H1 (cell line): ENCODE measurements around the gene PRTN3. TPM values are rescaled to one million over a fixed set of nuclear protein-coding genes. Genes with fewer than 3 reads are reported as not detected.
A peak's percentile ranks its signal among the peaks of the same experiment; 100 is the strongest.

Source experiments
- CTCF ChIA-PET: fragments of 300-600 bp; sonication (Branson Sonifier 250); formaldehyde crosslinking; loops from one replicate; lab custom pipeline; 2021; ENCODE audit not compliant: partially characterized antibody; lab: Charles Lee
- POLR2A ChIA-PET: fragments of 300-600 bp; sonication (Branson Sonifier 250); formaldehyde crosslinking; loops from one replicate; lab custom pipeline; 2021; ENCODE audit warnings: inconsistent platforms; ENCODE audit not compliant: partially characterized antibody; lab: Charles Lee
- DNase-seq, 2 experiments: peaks; one replicate each; pipeline versions ENCODE4 v3.0.0 to v3.0.0-alpha.2; 2010 to 2022; ENCODE audit warnings: low spot score in 2 of 2, low read depth in 1 of 2, mixed read lengths in 1 of 2
- FAIRE-seq: peaks from 2 replicates; lab custom pipeline; 2011; peaks lifted over from hg19 to GRCh38; lab: Jason Lieb, UNC
- H2AFZ ChIP-seq: 2 replicates; pipeline ENCODE4 v1.8.1; 2012; ENCODE audit warnings: low read length, inconsistent platforms
- H2AK5ac ChIP-seq: 2 replicates; pipeline ENCODE4 v1.6.1; 2013; ENCODE audit warnings: low read depth, low read length
- H2BK120ac ChIP-seq: replicated peaks from 2 replicates; pipeline ENCODE3; 2013; ENCODE audit warnings: low read depth, low read length, inconsistent platforms
- H2BK12ac ChIP-seq: 2 replicates; pipeline ENCODE4 v1.6.1; 2013; ENCODE audit warnings: low read depth, low read length
- H2BK15ac ChIP-seq: 2 replicates; pipeline ENCODE4 v1.6.1; 2013; ENCODE audit warnings: low read length
- H2BK20ac ChIP-seq: 2 replicates; pipeline ENCODE4 v1.6.1; 2013; ENCODE audit warnings: low read length
- H2BK5ac ChIP-seq: 2 replicates; pipeline ENCODE4 v1.6.1; 2013; ENCODE audit warnings: low read depth, low read length
- H3K14ac ChIP-seq: 2 replicates; pipeline ENCODE4 v1.6.1; 2013; ENCODE audit warnings: inconsistent platforms; ENCODE audit not compliant: insufficient read length
- H3K18ac ChIP-seq: 2 replicates; pipeline ENCODE4 v1.6.1; 2013; ENCODE audit warnings: low read length; ENCODE audit errors: extremely low read depth
- H3K23ac ChIP-seq: 2 replicates; pipeline ENCODE4 v1.6.1; 2013; ENCODE audit warnings: inconsistent platforms; ENCODE audit not compliant: insufficient read length
- H3K23me2 ChIP-seq: 2 replicates; pipeline ENCODE4 v1.6.1; 2013; ENCODE audit warnings: low read depth, low read length
- H3K27ac ChIP-seq: 2 replicates; pipeline ENCODE4 v1.6.1; 2011; ENCODE audit warnings: low read depth, low read length, inconsistent platforms
- H3K27me3 ChIP-seq, 4 experiments: replicated peaks in 1 of 4; 1 replicate in 1 of 4; 2 replicates in 3 of 4; pipeline versions ENCODE4 v1.6.1 to v1.8.1; 2011 to 2013; ENCODE audit warnings: low read length in 3 of 4, mild to moderate bottlenecking in 3 of 4, inconsistent platforms in 2 of 4, mixed read lengths in 2 of 4, moderate library complexity in 1 of 4; ENCODE audit not compliant: control insufficient read depth in 3 of 4, insufficient read depth in 3 of 4; ENCODE audit errors: extremely low read depth in 1 of 4
- H3K36me3 ChIP-seq, 4 experiments: 2 replicates each; pipeline versions ENCODE4 v1.6.1 to v1.8.1; 2011 to 2013; ENCODE audit warnings: mild to moderate bottlenecking in 4 of 4, low read length in 3 of 4, moderate library complexity in 2 of 4, control low read depth in 1 of 4, inconsistent platforms in 1 of 4; ENCODE audit not compliant: insufficient read depth in 4 of 4, control insufficient read depth in 2 of 4
- H3K4ac ChIP-seq: replicated peaks from 2 replicates; pipeline ENCODE3; 2013; ENCODE audit warnings: low read length, low read depth, mixed read lengths, inconsistent platforms; ENCODE audit not compliant: insufficient read length
- H3K4me1 ChIP-seq, 4 experiments: replicated peaks in 1 of 4; 1 replicate in 1 of 4; 2 replicates in 3 of 4; pipeline versions ENCODE4 v1.6.1 to v1.8.1; 2011 to 2013; ENCODE audit warnings: low read length in 3 of 4, inconsistent platforms in 2 of 4, mixed read lengths in 1 of 4; ENCODE audit not compliant: insufficient read depth in 4 of 4, control insufficient read depth in 3 of 4
- H3K4me2 ChIP-seq, 2 experiments: 2 replicates each; pipeline versions ENCODE4 v1.6.1 to v1.8.1; 2011 to 2013; ENCODE audit warnings: low read depth in 2 of 2, low read length in 2 of 2, control low read depth in 1 of 2, inconsistent platforms in 1 of 2, mild to moderate bottlenecking in 1 of 2; ENCODE audit not compliant: insufficient read depth in 1 of 2
- H3K4me3 ChIP-seq, 4 experiments: fragments of 200-600, 300-600 bp in 1 of 4; sonication (generic), shearing (Covaris generic), sonication (Bioruptor Twin) in 1 of 4; 2 replicates each; pipeline versions ENCODE4 v1.5.1 to v1.8.1; 2011 to 2016; ENCODE audit warnings: low read length in 4 of 4, low read depth in 3 of 4, control low read depth in 2 of 4, inconsistent platforms in 2 of 4, mild to moderate bottlenecking in 2 of 4, mixed read lengths in 1 of 4, moderate library complexity in 1 of 4; ENCODE audit not compliant: insufficient read depth in 2 of 4; ENCODE audit errors: extremely low read depth in 1 of 4
- H3K56ac ChIP-seq: replicated peaks from 2 replicates; pipeline ENCODE3; 2013; ENCODE audit warnings: low read depth, mild to moderate bottlenecking, mixed read lengths, low read length, inconsistent platforms; ENCODE audit not compliant: insufficient read length
- H3K79me1 ChIP-seq: 2 replicates; pipeline ENCODE4 v1.6.1; 2013; ENCODE audit warnings: low read depth, low read length, control low read depth
- H3K79me2 ChIP-seq, 2 experiments: 2 replicates each; pipeline versions ENCODE4 v1.6.1 to v1.8.1; 2012 to 2013; ENCODE audit warnings: low read length in 2 of 2, mild to moderate bottlenecking in 2 of 2, inconsistent platforms in 1 of 2; ENCODE audit not compliant: insufficient read depth in 2 of 2, control insufficient read depth in 1 of 2
- H3K9ac ChIP-seq, 4 experiments: replicated peaks in 1 of 4; 1 replicate in 1 of 4; 2 replicates in 3 of 4; pipeline versions ENCODE4 v1.6.1 to v1.8.1; 2011 to 2013; ENCODE audit warnings: low read depth in 3 of 4, low read length in 3 of 4, control low read depth in 2 of 4, mild to moderate bottlenecking in 2 of 4, moderate library complexity in 2 of 4, inconsistent platforms in 1 of 4; ENCODE audit errors: extremely low read depth in 1 of 4
- H3K9me3 ChIP-seq, 2 experiments: 2 replicates each; pipeline versions ENCODE4 v1.6.1 to v1.8.1; 2012 to 2013; ENCODE audit warnings: mild to moderate bottlenecking in 2 of 2, moderate library complexity in 2 of 2, control low read depth in 1 of 2, inconsistent platforms in 1 of 2, low read depth in 1 of 2, low read length in 1 of 2, mixed read lengths in 1 of 2; ENCODE audit not compliant: insufficient read depth in 2 of 2
- H4K20me1 ChIP-seq, 2 experiments: replicated peaks in 1 of 2; 2 replicates each; pipeline versions ENCODE3 to v1.8.1; 2011 to 2013; ENCODE audit warnings: inconsistent platforms in 2 of 2, low read length in 2 of 2, mild to moderate bottlenecking in 1 of 2; ENCODE audit not compliant: insufficient read depth in 2 of 2, control insufficient read depth in 1 of 2
- H4K5ac ChIP-seq: 2 replicates; pipeline ENCODE4 v1.6.1; 2013; ENCODE audit warnings: low read length, low read depth, mixed read lengths, inconsistent platforms; ENCODE audit not compliant: insufficient read length
- H4K8ac ChIP-seq: 2 replicates; pipeline ENCODE4 v1.8.0; 2013; ENCODE audit warnings: mild to moderate bottlenecking, moderate library complexity, low read length, inconsistent platforms; ENCODE audit not compliant: insufficient read depth; ENCODE audit errors: extremely low read depth
- H4K91ac ChIP-seq: replicated peaks from 2 replicates; pipeline ENCODE3; 2013; ENCODE audit warnings: low read length, mixed read lengths, inconsistent platforms; ENCODE audit not compliant: insufficient read length
- BACH1 ChIP-seq: IDR thresholded peaks from 2 replicates; pipeline ENCODE4 v1.6.1; 2012; ENCODE audit warnings: low read length, improper control_type of control experiment
- BCL11A ChIP-seq, 2 experiments: IDR thresholded peaks; one replicate each; pipeline ENCODE4 v1.6.1; 2011; ENCODE audit warnings: low read depth in 2 of 2, low read length in 2 of 2, mild to moderate bottlenecking in 2 of 2
- CTCF ChIP-seq, 3 experiments: IDR thresholded peaks; 1 replicate in 2 of 3; 2 replicates in 1 of 3; pipeline versions ENCODE4 v1.5.1 to v1.6.1; 2011; ENCODE audit warnings: low read length in 3 of 3, mild to moderate bottlenecking in 3 of 3, inconsistent platforms in 2 of 3, low read depth in 1 of 3, moderate library complexity in 1 of 3; ENCODE audit not compliant: insufficient read depth in 1 of 3; ENCODE audit errors: control extremely low read depth in 1 of 3
- GTF2F1 ChIP-seq: IDR thresholded peaks from 2 replicates; pipeline ENCODE4 v1.6.1; 2012; ENCODE audit warnings: low read depth, low read length, improper control_type of control experiment, borderline replicate concordance
- RAD21 ChIP-seq, 2 experiments: IDR thresholded peaks in 1 of 2; conservative IDR thresholded peaks in 1 of 2; 2 replicates each; pipeline ENCODE4 v1.6.1; 2011; ENCODE audit warnings: low read depth in 2 of 2, low read length in 2 of 2, improper control_type of control experiment in 1 of 2, inconsistent platforms in 1 of 2, mild to moderate bottlenecking in 1 of 2, moderate library complexity in 1 of 2
- WGBS, 2 experiments: shearing (Covaris generic) in 1 of 2; methylation state at CpG; one replicate each; pipeline versions ENCODE4 v1.1.6 to v1.1.7; 2013 to 2015; ENCODE audit warnings: low lambda C conversion rate in 2 of 2, mixed read lengths in 2 of 2, inconsistent platforms in 1 of 2, low coverage in 1 of 2, missing lambda C conversion rate in 1 of 2; ENCODE audit not compliant: insufficient replicate concordance in 2 of 2, insufficient coverage in 1 of 2, insufficient read length in 1 of 2; ENCODE audit errors: extremely low coverage in 1 of 2, missing lambda C conversion rate in 1 of 2; 5-methylcytosine and 5-hydroxymethylcytosine counted together
- polyA plus RNA-seq, 7 experiments: library from polyadenylated mRNA; depleted of rRNA in 3 of 7; stranded (reverse) in 5 of 7; unstranded in 2 of 7; fragments of >200 nt in 5 of 7; fragments of 200-250 nt in 2 of 7; gene quantifications; 1 replicate in 5 of 7; 2 replicates in 1 of 7; 4 replicates in 1 of 7; pipeline versions ENCODE4 v1.2.1 to v1.2.3, GENCODE V29; 2011 to 2013; ENCODE audit warnings: missing spikeins in 2 of 7, mixed read lengths in 2 of 7
- total RNA-seq: library from RNA; stranded (reverse); fragmentation: NEBNext Ultra II Directional; extraction: Animal tissue kit (Norgen Biotek cat#: 25700); gene quantifications from 2 replicates; pipeline ENCODE4 v1.2.1, GENCODE V29; 2021

The PRTN3 gene
- total and polyA plus RNA-seq, 2 of the 8 experiments (the other 6 are each of a cell fraction or from before 2014, with no cell fraction given) = 0.39 to 2.1 TPM

- no peak overlapping the region for H3K4me3 ChIP-seq
- POLR2A ChIA-PET = interaction anchor here (1.0 to 1.9 kb wide), 5 partner anchors 8 to 97 kb away, joined by 3 to 5 read pairs (median 4); no protein-coding TSS in a partner anchor
- H3K27ac ChIP-seq = no peak overlapping the region
- H2BK15ac ChIP-seq = no peak overlapping the region
- FAIRE-seq (no peak), DNase-seq (peak in 1 of 2 experiments; percentile 69)
- H3K14ac ChIP-seq = no peak overlapping the region
- H4K8ac ChIP-seq = no peak overlapping the region
- H4K5ac ChIP-seq = no peak overlapping the region
- H3K56ac ChIP-seq = no peak overlapping the region
- H4K20me1 ChIP-seq = peaks cover 10 to 19% of the 10 kb centered on the region in 2 experiments
- H2AK5ac ChIP-seq = no peak overlapping the region
- H2BK12ac ChIP-seq = no peak overlapping the region
- H3K79me2 ChIP-seq = no peaks in the 10 kb centered on the region; a peak in 1 of 4 replicates
- 83% methylated on average over 24 of the region's 26 CpGs; no CpG with 5 or more reads in 1 of the 2 experiments for WGBS, 2 experiments
- peaks cover 3% of the 10 kb centered on the region; the same call in 1 of the 2 replicates for H3K23me2 ChIP-seq
- H3K36me3 ChIP-seq = peaks cover 0 to 13% (median 2%) of the 10 kb centered on the region in 4 experiments; a peak in 2 of 8 replicates
- H2BK120ac ChIP-seq = no peak overlapping the region
- H3K79me1 ChIP-seq = no peaks in the 10 kb centered on the region
- no peak overlapping the region for H3K9ac ChIP-seq
- no peak overlapping the region for H3K4me2 ChIP-seq
- no peak overlapping the region for H3K18ac ChIP-seq
- CTCF ChIA-PET = interaction anchor here (0.8 to 2.2 kb wide), 10 partner anchors 9 to 312 kb away, joined by 3 to 9 read pairs (median 4); partner anchors contain the start of gene AZU1
- H2AFZ ChIP-seq = no peak overlapping the region
- H3K23ac ChIP-seq = no peak overlapping the region
- peaks cover 0 to 11% (median 5%) of the 10 kb centered on the region in 4 experiments; a peak in 5 of 7 replicates for H3K4me1 ChIP-seq
- no peaks in the 10 kb centered on the region for H3K27me3 ChIP-seq
- TF ChIP-seq BACH1 = no peak
- TF ChIP-seq GTF2F1 = no peak
- 0 out of 4 replicates have a peak, but pooled peaks of 1 of the 2 experiments have one; percentile 3 for TF ChIP-seq RAD21 (IDR thresholded peaks at IDR 0.05 in 1 of 2, conservative IDR thresholded peaks at IDR 0.05 in 1 of 2; ENCODE audit: low read depth in 2 of 2, low read length in 2 of 2)
- peak in 2 of 3 experiments; percentile 49 to 51; a peak in 2 of 4 replicates for TF ChIP-seq CTCF (IDR thresholded peaks at IDR 0.05; ENCODE audit: control extremely low read depth in 1 of 3, insufficient read depth in 1 of 3, low read depth in 1 of 3, low read length in 3 of 3)
- TF ChIP-seq BCL11A (IDR thresholded peaks at IDR 0.05; ENCODE audit: low read depth in 2 of 2, low read length in 2 of 2) = no peak
- no peak overlapping the region for H2BK5ac ChIP-seq
- no peak overlapping the region for H3K4ac ChIP-seq
- no peaks in the 10 kb centered on the region for H3K9me3 ChIP-seq
- H2BK20ac ChIP-seq = no peak overlapping the region
- H4K91ac ChIP-seq = no peak overlapping the region
Measured at GRCh38 chr19:897442-898039, 56.7 kb downstream of the PRTN3 start.
